HUDEP-2 (cell line): ENCODE results near the gene PLEKHJ1.
"Not testable (repeated sequence)": the region's sequence is repeated elsewhere in the genome, so short reads cannot be mapped to it uniquely, and the experiment has no call there.

Experiments
- DNase-seq, 76 experiments: peaks; one replicate each; lab custom pipeline; 2025; ENCODE audit not compliant: unreplicated experiment in 76 of 76; lab: John Stamatoyannopoulos, UW

PLEKHJ1 gene

GRCh38 chr19:2236314-2237050 lies at the start of gene PLEKHJ1, which contains the start of gene SF3A2:
TSS of gene PLEKHJ1 (minus strand) at chr19:2236329. CDS start at chr19:2236248, 81 bp downstream.
TSS of gene SF3A2 (plus strand) at chr19:2236824. CDS start at chr19:2243419, 6,595 bp downstream.
- DNase-seq: peak; percentile 80 to 100 (median 99)

DNA sequence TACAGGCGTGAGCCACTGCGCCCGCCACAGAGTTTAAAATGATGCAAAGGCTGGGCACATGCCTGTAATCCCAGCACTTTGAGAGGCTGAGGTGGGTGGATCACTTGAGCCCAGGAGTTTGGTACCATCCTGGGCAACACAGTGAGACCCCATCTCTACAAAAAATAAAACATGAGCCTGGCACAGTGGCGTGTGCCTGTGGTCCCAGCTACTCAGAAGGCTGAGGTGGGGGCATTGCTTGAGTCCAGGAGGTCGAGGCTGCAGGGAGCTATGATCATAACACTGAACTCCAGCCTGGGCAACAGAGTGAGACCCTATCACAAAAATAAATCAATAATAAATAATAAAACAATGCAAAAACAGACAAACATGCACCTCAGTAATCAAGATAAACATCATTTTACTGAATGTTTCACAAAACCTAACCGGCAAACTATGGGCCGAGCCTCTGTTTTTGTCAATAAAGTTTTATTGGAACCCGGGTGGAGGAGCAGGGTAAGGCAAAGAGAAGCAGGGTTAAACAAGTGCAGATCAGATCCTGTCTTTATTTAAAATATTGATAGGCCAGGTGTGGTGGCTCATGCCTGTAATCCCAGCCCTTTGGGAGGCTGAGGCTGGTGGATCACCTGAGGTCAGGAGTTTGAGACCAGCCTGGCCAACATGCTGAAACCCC lies 47.8 kb upstream of the PLEKHJ1 start:
- DNase-seq: no peak

DNA sequence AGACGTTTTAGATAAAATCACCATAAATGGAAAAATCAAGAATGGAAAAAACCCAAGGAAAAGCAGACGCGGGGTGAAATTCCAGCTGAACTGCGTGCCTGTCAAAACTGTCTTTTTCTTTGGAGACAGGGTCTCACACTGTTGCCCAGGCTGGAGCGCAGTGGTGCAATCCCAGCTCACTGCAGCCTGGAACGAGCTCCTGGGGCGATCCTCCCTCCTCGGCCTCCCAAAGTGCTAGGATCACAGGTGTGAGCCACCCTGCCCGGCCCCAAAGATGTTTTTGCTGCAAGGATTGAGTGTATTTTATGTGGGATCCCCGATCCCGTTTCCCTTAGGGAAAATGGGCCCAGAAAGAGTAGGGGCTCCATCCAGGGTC lies 46.7 kb upstream of the PLEKHJ1 start:
- no peak for DNase-seq

DNA sequence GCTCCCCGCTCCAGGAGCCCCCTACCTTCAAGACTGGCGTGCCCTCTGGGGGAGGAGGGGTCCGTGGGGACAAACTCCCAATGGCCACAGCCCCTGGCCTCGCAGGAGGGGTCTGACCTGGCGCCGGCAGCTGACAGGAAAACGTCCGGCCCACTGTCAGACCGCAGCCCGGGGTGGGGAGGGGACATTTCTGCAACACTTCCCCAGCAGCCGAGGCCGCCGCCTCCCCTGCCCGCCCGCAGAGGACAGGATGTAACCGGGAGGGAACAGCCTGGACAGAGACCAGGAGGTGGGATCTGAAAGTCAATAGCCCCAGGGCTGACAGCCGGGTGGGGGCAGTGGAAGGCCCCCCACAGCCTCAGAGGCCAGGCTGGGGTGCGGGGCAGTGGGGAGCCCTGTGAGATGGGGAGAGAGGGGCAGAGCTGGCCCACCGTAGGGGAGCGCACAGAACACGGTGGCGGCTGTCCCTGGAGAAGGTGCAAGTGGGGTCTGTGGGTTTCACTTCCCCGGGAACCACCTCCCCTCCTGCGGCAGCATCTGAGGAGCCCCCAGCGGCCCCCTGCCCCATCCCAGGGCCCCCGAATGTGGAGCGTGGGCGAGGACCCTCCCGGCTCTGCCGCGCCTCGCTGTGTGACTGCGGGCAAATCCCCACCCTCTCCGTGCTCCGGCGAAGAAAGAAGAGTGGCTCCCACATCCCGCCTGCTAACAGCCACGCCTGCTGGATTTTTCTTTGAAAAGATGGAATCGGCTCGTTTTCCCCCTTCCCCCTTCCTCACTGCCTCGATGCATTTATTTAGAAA lies 46.1 kb upstream of the PLEKHJ1 start, which contains the start of gene PEAK3:
PEAK3 (minus strand) TSS at position 114 of the 800 bp plus-strand sequence. CDS start 1,244 bp downstream, outside the sequence.
- peak in 1 of 76 experiments; percentile 15 for DNase-seq

- DNase-seq: not testable (repeated sequence)
Measured at GRCh38 chr19:2281265-2282061, 45.3 kb upstream of the PLEKHJ1 start.

DNA sequence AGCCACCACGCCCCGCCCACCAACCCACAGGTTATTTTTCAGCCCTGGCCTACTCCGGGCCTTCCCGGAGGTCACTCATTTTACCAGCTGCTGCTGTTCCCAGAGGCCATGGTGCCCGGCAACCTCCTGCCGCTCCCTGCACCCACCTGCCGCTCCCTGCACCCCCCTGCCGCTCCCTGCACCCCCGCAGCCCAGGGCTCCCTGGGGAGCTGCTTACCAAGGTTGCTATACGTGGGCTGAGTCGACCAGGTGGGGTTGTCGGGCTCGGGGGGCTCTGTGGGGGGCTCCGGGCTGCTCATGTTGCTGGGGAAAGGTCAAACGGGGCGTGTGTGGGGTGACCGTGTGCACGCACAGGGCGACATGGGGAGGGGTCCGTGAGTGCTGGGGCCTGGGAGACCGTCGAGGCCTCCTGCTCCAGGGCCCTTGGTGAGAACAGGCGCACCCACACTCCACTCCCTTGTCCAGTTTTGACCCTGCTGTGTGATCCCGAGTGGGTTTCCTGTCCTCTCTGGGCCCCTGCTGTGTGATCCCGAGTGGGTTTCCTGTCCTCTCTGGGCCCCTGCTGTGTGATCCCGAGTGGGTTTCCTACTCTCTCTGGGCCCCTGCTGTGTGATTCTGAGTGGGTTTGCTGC lies 44.6 kb upstream of the PLEKHJ1 start:
- no peak for DNase-seq

DNA sequence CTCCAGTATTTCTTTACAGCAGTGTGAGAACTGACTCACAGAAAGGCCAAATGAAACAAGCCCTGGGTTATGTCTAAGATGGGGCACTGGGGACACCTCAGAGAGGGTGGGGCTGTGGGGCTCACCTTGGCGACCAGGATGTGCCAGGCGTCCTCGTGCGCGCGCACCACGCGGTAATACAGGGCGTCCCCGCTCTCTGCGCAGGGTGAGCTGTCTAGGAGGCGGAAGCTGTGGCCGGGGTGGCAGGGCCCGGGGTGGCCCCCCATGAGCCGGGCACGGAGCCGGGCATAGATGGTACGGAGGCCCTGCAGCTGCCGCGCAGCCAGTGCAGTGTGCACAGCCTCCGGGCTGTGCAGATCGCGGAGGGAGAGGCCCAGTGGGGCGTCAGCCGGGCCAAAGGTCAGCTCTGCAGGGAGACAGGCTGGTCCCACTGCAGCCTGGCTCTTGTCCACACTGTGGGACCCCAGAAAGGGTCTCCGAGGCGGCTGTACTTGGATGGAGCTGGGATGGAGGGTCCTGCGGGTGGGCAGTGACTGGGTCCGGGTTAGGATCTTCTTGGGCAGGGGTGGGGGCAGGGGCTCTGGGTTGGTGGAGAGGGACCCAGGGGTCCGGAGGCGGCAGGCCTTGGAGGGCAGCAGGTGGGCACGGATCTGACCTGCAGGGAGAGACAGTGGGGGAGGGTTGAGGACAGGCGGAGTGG lies 42.5 kb upstream of the PLEKHJ1 start:
- DNase-seq: no peak

- DNase-seq: no peak
Measured at GRCh38 chr19:2277138-2277537, 41.0 kb upstream of the PLEKHJ1 start.

DNA sequence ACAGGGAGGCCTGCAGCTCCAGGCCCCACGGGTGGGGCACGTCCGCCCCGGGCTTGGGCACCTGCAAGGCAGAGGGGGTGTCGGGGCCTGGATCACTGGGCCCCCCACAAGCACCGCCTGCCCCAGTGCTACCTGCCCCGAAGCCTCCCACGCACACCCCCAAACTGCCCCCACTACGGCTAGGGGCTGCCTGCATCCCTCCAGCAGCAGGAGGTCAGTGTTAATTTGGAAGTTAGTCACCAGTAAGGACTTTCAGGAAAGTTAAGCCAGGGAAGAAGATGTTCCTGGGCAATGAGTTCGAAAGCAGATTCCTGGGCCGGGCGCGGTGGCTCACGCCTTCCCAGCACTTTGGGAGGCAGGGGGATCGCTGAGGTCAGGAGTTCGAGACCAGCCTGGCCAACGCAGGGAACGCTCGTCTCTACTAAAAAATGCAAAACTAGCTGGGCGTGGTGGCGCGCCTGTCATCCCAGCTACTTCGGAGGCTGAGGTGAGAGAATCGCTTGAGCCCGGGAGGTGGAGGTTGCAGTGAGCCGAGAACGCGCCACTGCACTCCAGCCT lies 40.4 kb upstream of the PLEKHJ1 start:
- DNase-seq: no peak

DNA sequence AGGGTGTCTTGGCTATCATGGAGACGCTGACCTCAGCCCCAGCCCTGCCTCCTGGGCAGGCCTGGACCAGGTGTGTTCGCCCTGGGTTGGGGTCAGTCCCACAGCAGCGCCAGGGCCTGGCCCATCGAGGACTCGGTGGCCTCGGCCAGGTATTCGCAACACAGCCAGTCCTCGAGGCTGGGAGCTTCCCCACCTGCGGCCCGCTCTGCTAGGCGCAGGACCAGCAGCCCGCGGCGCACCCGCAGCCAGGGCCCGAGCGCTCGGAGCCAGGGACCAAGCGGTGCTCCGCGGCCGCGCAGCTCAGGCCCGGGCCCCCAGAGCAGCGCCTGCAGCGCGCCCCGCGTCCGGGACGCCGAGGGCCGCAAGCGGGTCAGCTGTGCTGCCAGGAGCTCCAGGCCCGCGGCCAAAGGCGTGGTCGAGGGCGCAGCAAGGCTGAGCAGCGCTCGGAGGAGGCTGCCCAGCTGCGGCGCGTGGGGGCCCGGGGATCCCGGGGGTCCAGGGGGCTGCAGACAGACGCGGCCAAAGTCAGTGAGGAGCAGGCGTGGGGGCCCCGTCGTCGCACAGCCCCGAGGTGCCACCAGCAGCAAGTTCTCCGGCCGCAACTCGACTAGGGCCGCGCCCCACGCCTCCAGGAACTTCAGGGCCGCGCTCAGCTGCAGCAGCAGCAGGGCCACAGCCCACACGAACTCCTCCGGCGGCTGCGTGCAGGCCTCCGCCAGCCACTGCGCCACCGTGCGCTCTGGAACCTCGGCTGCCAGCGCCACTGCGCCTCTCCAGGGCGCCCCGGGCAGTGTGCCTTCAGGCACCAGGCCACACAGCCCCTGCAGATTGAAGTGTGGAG lies 39.7 kb upstream of the PLEKHJ1 start:
- no peak for DNase-seq

DNA sequence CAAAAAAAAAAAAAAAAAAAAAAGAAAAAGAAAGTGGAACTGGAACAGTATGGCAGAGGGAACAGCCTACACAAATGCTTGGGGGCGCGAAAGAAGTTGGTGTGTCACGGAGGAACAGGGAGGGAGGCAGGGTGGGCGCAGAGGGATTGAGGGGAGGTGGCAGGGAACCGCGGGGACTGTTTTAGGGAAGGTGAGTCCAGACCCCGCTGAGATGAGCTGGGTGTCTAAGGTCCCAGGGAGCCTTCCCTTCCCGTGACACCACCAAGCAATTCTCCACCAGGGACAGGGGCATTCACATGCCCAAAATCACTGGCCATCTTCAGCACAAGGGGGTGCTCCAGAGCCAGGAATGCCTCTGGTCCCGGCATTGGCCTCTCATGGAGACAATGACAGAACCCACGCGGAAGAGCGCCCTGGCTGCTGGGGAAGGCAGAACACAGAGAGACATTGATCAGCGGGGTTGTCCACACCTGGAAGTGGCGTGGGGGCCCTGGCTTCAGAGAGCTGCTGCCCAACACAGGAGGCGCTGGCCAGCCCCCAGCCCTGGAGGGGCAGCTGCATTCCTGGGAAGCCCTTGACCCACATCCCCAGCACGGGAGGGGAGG lies 38.9 kb upstream of the PLEKHJ1 start:
- DNase-seq: peak in 59 of 76 experiments; percentile 32 to 74 (median 55)

GRCh38 chr19:2274185-2274711 lies 38.1 kb upstream of the PLEKHJ1 start:
- no peak for DNase-seq

- peak in 63 of 76 experiments; percentile 16 to 87 (median 72) for DNase-seq
Measured at GRCh38 chr19:2273356-2274184, 37.4 kb upstream of the PLEKHJ1 start.

GRCh38 chr19:2271234-2272103 lies 35.3 kb upstream of the PLEKHJ1 start:
- DNase-seq: peak in 2 of 76 experiments; percentile 19 to 44

GRCh38 chr19:2270423-2271233 lies 34.5 kb upstream of the PLEKHJ1 start:
- peak in 66 of 76 experiments; percentile 34 to 84 (median 72) for DNase-seq
